T-helper 17 cell (primary cell): ENCODE data around the gene CFL2. TPM values are rescaled to one million over a fixed set of nuclear protein-coding genes. Genes with fewer than 3 reads are reported as not detected.
"Not testable (repeated sequence)": the region's sequence is repeated elsewhere in the genome, so short reads cannot be mapped to it uniquely, and the experiment has no call there.

Experiments used
- ATAC-seq: fragments of 150-1000 bp; cut with Tn5 transposase; 2 replicates; pipeline ENCODE4 v1.10.0; 2021; ENCODE audit warnings: mild to moderate bottlenecking, moderate library complexity
- DNase-seq, 3 donors: peaks; one replicate each; pipeline versions ENCODE4 v3.0.0 to v3.0.0-alpha.2; 2020 to 2021
- H3K9me3 ChIP-seq: one replicate; pipeline ENCODE4 v1.7.0; 2013; ENCODE audit warnings: low read length, mild to moderate bottlenecking; ENCODE audit not compliant: control insufficient read depth, poor library complexity, severe bottlenecking
- H3K27ac Mint-ChIP-seq: one replicate; pipeline ENCODE4 v1.8.0; 2022; ENCODE audit warnings: mild to moderate bottlenecking, moderate library complexity, mixed read lengths
- H3K27me3 Mint-ChIP-seq: one replicate; pipeline ENCODE4 v1.8.0; 2022; ENCODE audit warnings: mixed read lengths
- H3K36me3 Mint-ChIP-seq: one replicate; pipeline ENCODE4 v1.8.0; 2022; ENCODE audit warnings: low read depth, mixed read lengths
- H3K4me1 Mint-ChIP-seq: one replicate; pipeline ENCODE4 v1.8.0; 2022; ENCODE audit warnings: mild to moderate bottlenecking, mixed read lengths
- H3K4me3 Mint-ChIP-seq: one replicate; pipeline ENCODE4 v1.8.0; 2022; ENCODE audit warnings: mild to moderate bottlenecking, moderate library complexity, mixed read lengths
- total RNA-seq, 4 donors: library from RNA in 2 of 4; stranded (reverse) in 2 of 4; gene quantifications; one replicate each; pipeline ENCODE4 v1.2.3 and lab custom pipeline; 2022 to 2026

The CFL2 gene
- total RNA-seq, 2 donors from 2014 or later: 41.8 to 44.9 TPM

DNA sequence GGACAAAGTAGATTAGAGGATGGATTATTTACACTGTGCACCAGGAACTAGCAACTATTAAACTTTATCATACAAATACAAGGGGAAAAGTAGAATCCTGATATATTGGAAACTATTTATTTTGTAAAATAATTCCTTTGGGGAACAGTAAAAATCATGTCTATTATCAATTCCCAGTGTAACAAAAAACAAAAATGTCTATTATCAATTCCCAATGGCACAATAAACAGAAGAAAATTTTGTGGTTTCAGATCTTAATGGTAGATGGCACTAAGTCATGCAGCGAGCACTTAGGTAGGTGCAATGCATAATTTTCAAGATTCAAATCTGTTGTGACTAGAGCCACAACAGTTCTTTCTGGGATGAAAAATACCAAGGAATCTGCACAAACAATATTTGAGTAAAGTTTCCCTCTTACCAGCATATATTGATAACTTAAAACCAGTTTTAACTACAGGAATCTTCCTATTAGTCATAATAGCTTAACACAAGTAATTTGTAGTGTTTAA lies 13.7 kb downstream of the CFL2 start:
- Mint-ChIP-seq H3K27ac (no peak overlapping the region), H3K27me3 (no peaks in the 10 kb centered on the region), H3K4me3 (no peak overlapping the region), H3K4me1 (no peaks in the 10 kb centered on the region), H3K36me3 (no peaks in the 10 kb centered on the region)
- no peaks in the 10 kb centered on the region for H3K9me3 ChIP-seq
- no peak for ATAC-seq
- DNase-seq: no peak

DNA sequence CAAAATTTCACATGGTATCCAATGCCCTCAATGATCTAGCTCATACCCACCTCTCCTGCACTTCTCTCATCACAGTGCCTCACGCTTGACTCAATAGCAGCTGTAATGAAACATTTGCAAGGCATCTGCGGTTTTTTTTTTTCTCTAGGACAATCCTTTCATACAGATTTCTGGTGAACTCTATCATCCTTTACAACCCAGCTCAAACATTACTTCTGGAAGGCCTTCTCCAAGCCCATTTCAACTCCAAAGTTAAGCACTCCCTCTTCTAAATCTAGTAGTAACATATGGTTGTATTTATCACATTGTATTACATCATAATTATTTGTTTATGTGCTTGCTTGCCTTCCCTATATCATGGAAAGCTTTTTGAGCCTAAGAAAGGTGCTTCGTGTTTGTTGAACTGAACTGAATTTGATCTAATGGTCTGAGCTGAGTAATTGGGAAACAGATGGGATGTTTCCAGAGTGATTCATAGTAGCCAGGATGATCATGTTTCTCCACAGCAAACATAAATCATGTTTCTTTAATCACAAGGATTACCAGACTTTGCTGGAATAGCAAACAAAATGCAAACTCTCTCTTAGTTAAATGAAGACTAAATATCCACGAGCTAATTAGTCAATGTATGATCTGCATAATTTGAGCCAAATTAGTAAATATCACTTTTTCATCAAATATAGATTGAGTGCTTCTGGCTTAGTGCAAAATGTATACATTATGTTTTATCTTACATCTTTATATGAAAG lies 14.3 kb downstream of the CFL2 start:
- Mint-ChIP-seq H3K4me1 (no peaks in the 10 kb centered on the region), H3K27ac (no peak overlapping the region), H3K36me3 (no peaks in the 10 kb centered on the region), H3K4me3 (no peak overlapping the region), H3K27me3 (no peaks in the 10 kb centered on the region)
- ATAC-seq (no peak), DNase-seq (no peak)
- H3K9me3 ChIP-seq: no peaks in the 10 kb centered on the region

DNA sequence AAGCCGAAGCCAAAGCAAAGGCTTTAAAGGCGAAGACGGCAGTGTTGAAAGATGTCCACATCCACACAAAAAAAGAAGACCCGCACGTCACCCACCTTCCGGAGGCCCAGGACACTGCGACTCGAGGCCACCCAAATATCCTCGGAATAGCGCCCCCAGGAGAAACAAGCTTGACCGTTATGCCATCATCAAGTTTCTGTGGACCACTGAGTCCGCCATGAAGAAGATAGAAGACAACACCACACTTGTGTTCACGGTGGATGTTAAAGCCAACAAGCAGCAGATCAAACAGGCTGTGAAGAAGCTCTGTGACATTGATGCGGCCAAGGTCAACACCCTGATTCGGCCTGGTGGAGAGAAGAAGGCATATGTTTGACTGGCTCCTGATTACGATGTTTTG lies 20.2 kb downstream of the CFL2 start:
- peak overlapping the region; percentile 19 for H3K27ac Mint-ChIP-seq
- not testable (repeated sequence) for H3K27me3 Mint-ChIP-seq, ATAC-seq, H3K36me3 Mint-ChIP-seq, DNase-seq, H3K9me3 ChIP-seq, H3K4me3 Mint-ChIP-seq, H3K4me1 Mint-ChIP-seq

DNA sequence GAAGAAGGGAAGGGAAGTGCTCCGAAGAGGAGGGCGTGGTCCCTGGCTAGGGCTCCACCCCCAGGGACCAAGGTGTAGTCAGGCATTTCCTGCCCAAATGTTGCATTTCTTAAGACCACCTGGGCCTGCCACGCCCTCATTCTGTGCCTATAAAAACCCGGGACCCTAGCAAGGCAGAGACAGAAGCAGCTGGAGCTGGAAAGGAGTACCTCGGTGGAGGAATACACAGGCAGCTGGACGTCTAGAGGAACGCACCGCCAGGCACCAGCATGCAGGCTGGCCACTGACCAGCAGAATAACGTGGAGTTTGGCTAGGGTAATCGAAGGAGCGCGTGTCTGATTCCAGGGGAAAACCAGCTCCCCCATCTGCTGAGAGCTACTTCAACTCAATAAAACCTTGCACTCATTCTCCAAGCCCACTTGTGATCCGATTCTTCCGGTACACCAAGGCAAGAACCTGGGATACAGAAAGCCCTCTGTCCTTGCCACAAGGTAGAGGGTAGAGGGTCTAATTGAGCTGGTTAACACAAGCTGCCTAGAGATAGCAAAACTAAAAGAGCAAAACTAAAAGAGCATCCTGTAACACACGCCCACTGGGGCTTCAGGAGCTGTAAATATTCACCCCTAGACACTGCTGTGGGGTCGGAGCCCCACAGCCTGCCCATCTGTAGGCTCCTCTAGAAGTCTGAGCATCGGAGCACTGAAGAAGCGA lies 21.0 kb downstream of the CFL2 start:
- peak overlapping the region; percentile 19 for H3K27ac Mint-ChIP-seq
- no peaks in the 10 kb centered on the region for H3K36me3 Mint-ChIP-seq
- no peaks in the 10 kb centered on the region for H3K9me3 ChIP-seq
- ATAC-seq: no peak
- peak overlapping the region; percentile 75 for H3K4me3 Mint-ChIP-seq
- no peak for DNase-seq
- H3K27me3 Mint-ChIP-seq: no peaks in the 10 kb centered on the region
- H3K4me1 Mint-ChIP-seq: peaks cover 9% of the 10 kb centered on the region

DNA sequence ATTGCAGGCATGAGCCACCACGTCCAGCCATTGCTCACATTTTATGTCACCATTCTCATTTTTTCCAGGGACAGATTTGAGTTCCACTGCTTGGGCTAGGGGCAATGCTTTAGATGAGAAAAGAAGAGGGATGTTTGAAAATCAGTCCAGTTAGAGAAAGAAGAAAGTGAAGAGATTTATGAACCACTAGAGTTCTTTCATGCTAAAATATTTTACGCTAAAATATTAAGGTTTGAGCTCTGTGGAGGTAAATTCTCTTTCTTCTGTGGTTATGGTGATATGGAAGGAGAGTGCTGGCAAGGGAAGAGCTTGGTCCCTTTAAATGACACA lies 21.5 kb downstream of the CFL2 start:
- no peaks in the 10 kb centered on the region for H3K9me3 ChIP-seq
- no peak overlapping the region for H3K27ac Mint-ChIP-seq
- H3K4me1 Mint-ChIP-seq: peaks cover 9% of the 10 kb centered on the region
- ATAC-seq (no peak), DNase-seq (no peak)
- H3K4me3 Mint-ChIP-seq: peak overlapping the region; percentile 75
- no peaks in the 10 kb centered on the region for H3K36me3 Mint-ChIP-seq
- H3K27me3 Mint-ChIP-seq: no peaks in the 10 kb centered on the region

DNA sequence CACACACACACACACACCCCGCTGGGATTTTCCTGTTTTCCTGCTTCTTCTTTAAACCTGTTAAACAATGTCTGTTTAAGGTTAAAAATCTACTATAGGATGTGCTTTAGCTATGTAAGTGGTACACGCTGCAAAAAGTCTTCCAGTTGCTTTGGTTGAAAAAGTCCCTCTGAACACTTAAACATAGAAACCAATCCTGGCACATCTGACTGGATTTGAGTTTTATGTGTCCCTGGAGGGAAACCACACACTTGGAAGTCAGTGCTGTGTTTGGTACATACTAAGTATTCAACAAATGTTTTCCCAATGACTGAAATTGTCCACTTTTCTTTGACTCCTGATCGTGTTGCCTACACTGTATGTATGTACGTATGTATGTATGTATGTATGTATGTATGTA lies 22.0 kb downstream of the CFL2 start:
- Mint-ChIP-seq H3K27ac (no peak overlapping the region), H3K4me1 (peaks cover 9% of the 10 kb centered on the region)

DNA sequence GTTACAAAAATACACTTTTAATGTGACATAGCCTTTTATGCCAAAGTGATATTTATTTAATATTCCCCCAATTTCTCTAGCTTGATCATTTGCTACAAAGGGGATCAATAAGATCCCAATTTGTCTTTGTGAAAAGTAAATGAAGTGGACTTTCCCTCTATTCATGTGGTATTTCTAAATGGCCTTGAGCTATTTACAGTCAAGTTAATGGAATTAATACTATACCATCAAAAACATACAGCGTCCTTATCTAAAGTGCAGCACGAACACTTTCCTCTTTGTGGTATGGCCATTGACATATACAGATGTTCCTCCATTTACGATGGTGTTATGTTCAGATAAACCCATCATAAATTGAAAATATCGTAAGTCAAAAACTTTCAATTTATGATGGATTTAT lies 23.2 kb downstream of the CFL2 start:
- H3K27me3 Mint-ChIP-seq: peaks cover under 1% of the 10 kb centered on the region
- H3K27ac Mint-ChIP-seq: no peak overlapping the region
- H3K4me3 Mint-ChIP-seq: no peak overlapping the region
- peaks cover under 1% of the 10 kb centered on the region for H3K36me3 Mint-ChIP-seq
- H3K9me3 ChIP-seq: no peaks in the 10 kb centered on the region
- DNase-seq (no peak), ATAC-seq (no peak)
- H3K4me1 Mint-ChIP-seq: peaks cover 10% of the 10 kb centered on the region

More for the DNA sequence above, 22.0 kb downstream of the CFL2 start:
- no peak for DNase-seq
- Mint-ChIP-seq H3K4me3 (no peak overlapping the region), H3K36me3 (no peaks in the 10 kb centered on the region), H3K27me3 (no peaks in the 10 kb centered on the region)
- H3K9me3 ChIP-seq: no peaks in the 10 kb centered on the region
- ATAC-seq: no peak

DNA sequence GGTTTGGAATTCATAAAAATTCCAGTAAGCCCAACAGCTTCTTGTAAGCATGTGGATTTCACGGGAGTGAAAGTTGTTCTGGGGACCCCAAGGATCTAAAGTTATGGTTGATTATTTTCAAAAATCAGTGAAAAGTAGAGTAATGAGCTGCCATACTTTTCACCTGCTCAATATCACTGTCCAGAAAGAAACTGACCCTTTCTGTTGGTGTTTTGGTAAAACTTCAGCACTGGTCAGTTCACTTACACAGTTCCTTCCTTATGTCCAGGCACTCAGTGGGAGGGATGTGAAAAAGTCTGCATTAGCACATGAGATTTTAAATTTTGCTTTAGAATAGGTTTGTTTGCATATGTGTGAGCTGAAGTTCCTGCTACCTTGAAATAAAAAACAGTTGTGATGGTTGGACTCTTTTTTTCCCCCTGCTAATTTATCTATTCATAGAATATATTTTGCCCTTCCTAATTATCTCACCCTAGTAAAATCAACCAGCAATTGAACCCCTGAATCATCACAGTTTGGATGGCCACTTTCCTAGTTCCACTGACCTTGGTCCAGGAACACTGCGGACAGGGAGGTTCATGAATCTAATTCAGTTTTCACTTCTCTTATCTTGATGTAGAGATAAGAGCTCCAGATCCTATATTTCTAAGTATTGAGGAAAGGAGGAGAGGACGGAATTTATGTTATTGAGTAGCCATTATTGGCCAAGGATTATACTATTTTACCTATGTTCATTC lies 25.8 kb downstream of the CFL2 start:
- no peak for ATAC-seq
- H3K27me3 Mint-ChIP-seq: peaks cover 7% of the 10 kb centered on the region
- H3K9me3 ChIP-seq: no peaks in the 10 kb centered on the region
- H3K4me1 Mint-ChIP-seq: peaks cover 15% of the 10 kb centered on the region
- peaks cover 7% of the 10 kb centered on the region for H3K36me3 Mint-ChIP-seq
- H3K27ac Mint-ChIP-seq: no peak overlapping the region
- H3K4me3 Mint-ChIP-seq: no peak overlapping the region
- no peak for DNase-seq

DNA sequence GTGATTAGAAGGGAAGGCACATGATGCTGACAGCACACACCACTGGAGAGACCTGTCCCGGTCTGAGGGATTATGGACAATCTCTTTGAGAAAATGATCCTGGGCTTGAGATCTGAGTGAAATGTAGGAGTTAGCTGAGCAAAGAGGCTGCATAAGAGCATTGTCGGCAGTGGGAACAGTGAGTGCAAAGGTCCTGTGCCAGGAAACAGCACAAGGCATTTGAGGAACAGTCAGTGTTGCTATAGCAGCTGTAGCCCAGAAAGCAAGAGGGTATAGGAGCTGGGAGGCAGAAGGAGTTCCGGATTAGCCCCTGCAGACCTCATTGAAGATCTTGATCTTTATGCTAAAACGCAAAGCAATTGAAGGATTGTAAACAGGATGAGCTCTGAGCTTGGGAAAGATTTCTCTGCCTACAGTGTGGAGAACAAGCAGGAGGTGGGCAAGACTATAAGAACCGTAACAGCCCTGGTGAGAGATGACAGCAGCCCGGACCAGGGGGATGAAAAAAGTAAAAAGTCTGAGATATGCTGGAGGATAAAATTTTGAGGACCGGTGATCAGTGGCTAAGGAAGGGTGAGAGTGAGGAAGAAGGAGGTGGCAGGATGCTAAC lies 28.5 kb downstream of the CFL2 start:
- no peaks in the 10 kb centered on the region for H3K9me3 ChIP-seq
- ATAC-seq: no peak
- no peak for DNase-seq
- Mint-ChIP-seq H3K36me3 (peaks cover 7% of the 10 kb centered on the region), H3K4me3 (peak overlapping the region; percentile 19), H3K4me1 (peaks cover 6% of the 10 kb centered on the region), H3K27me3 (peaks cover 7% of the 10 kb centered on the region), H3K27ac (peak overlapping the region; percentile 43)

DNA sequence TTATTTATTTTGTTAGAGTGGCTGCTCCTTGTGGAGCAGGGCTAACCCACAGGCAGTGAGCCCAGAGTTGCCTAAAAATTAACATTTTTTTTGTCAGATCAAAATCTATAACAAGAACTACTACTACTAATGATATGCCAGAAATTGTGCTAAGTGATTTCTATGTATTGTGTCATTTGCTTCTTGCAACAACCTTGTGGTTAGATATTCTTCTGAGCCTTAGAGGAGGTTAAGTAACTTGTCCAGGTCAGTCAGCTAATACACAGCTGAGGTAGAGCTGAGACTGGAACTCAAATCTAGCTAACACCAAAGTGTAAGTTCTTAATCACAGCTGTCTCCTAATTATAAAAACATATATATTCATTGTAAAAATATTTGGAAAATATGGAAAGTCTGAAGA lies 29.8 kb downstream of the CFL2 start:
- Mint-ChIP-seq H3K4me1 (peaks cover 6% of the 10 kb centered on the region), H3K36me3 (peaks cover 7% of the 10 kb centered on the region), H3K27me3 (peaks cover 7% of the 10 kb centered on the region), H3K4me3 (no peak overlapping the region), H3K27ac (no peak overlapping the region)
- H3K9me3 ChIP-seq: no peaks in the 10 kb centered on the region
- DNase-seq: no peak
- no peak for ATAC-seq

DNA sequence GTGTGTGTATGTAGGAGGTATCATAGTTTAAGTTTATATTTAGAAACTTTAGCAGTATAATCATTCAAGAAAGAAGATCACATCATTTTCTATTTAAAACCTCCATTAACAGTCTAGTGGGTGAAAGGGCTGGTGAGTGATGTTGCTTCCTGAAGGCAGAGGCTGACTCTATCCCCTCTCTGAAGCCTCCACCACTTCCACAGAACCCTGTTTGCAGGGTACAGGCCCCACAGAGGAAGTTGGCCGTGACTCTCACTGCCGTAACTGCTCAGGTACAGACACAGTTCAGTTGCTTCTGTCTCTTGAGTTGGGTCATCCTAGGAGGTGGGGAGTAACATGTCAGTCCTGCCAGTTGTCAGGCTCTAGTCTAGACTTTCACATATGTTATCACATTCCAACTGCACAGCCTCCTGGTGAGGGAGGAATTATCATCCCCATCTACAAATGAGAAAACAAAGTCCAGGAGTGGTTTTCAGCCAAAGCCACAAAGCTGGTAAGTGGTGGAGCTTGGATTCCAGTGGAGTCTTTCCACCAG lies 31.5 kb downstream of the CFL2 start:
- DNase-seq (no peak), ATAC-seq (peak; percentile 62)
- peaks cover 7% of the 10 kb centered on the region for H3K27me3 Mint-ChIP-seq
- no peak overlapping the region for H3K27ac Mint-ChIP-seq
- H3K36me3 Mint-ChIP-seq: peaks cover 7% of the 10 kb centered on the region
- H3K9me3 ChIP-seq: no peaks in the 10 kb centered on the region
- H3K4me3 Mint-ChIP-seq: no peak overlapping the region
- H3K4me1 Mint-ChIP-seq: peaks cover 6% of the 10 kb centered on the region

DNA sequence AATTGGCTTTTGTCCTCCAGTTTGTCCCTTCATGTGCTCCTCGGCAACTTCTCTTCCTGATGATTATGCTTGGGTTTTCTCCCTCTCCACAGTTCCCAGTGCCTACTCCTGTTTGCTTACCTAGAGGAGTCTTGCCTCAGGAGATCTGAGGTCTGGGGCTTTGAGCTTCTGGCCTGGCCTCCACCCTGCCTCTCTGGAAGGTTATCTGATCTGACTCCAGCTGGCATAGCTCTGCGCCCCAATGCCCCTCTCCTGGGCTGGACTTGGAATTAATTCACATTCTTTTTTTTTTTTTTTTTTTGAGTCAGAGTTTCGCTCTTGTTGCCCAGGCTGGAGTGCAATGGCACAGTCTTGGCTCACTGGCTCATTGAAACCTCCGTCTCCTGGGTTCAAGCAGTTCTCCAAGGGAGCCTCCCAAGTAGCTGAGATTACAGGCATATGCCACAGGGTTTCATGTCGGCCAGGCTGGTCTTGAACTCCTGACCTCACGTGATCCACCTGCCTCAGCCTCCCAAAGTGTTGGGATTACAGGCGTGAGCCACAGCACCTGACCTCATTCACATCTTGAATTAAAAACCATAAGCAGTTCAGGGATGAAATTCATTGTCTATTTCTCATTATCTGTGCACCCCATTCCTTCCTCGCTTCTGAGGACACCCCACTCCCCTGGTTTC lies 33.5 kb downstream of the CFL2 start:
- DNase-seq (no peak), ATAC-seq (no peak)
- peaks cover 2% of the 10 kb centered on the region for H3K4me1 Mint-ChIP-seq
- peak overlapping the region; percentile 39 for H3K27ac Mint-ChIP-seq
- no peaks in the 10 kb centered on the region for H3K9me3 ChIP-seq
- peaks cover 3% of the 10 kb centered on the region for H3K36me3 Mint-ChIP-seq
- H3K4me3 Mint-ChIP-seq: no peak overlapping the region
- peaks cover 3% of the 10 kb centered on the region for H3K27me3 Mint-ChIP-seq
